GM21825 (cell line): ENCODE results near the gene TNFRSF25.

Source experiments
- ATAC-seq: cut with Tn5 transposase; IDR thresholded peaks from one replicate; pipeline ENCODE4 v1.9.1; 2021; ENCODE audit warnings: mild to moderate bottlenecking, moderate library complexity; ENCODE audit not compliant: unreplicated experiment

Gene TNFRSF25

GRCh38 chr1:6488602-6489382 lies 22.8 kb upstream of the TNFRSF25 start:
- no peak for ATAC-seq

GRCh38 chr1:6487804-6488484 lies 22.0 kb upstream of the TNFRSF25 start:
- ATAC-seq, result no peak

GRCh38 chr1:6486433-6487011 lies 20.5 kb upstream of the TNFRSF25 start:
- peak; percentile 42 for ATAC-seq

DNA sequence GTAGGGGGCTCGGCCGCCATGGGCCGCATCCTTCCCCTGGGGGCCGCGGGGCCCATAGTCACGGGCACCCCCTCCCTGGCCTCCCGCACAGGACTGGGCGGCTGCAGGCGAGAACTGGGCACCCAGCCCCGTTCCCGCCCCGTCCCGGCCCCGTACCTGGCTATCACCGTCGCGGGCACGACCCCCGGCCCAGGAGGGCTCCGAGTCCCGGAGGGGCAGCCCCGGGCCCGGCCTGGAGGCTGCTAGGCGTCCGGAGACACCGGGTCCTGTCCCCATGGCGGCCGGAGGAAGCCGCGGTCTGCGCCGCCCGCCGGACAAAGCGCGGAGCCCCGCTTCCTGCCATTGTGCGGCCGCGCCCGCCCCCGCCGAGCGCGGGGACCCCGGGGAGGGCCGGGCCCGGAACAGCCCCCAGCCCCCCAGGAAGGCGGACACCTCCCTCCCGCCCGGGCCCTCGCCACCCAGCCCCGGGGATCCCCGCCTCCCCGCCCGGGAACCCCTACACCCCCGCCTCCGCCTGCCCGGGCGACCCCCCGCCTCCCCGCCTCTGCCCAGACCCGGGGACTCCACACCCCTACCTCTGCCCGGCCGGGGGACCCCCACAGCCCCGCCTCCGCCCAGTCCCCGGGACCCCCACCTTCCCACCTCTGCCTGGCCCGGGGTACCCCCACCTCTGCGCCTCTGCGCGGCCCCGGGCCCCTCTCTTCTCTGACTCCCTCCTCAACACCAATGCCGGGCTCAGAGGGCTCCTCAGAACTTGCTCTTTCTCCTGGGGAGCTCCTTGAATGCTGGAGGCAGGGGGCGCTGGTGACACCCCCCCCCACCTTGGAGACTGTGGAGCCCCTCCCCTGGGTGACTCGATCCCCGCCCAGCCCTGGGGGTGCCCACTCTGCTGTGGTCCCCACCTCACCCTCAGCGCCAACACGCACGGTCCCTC lies 19.5 kb upstream of the TNFRSF25 start:
- ATAC-seq, result no peak

DNA sequence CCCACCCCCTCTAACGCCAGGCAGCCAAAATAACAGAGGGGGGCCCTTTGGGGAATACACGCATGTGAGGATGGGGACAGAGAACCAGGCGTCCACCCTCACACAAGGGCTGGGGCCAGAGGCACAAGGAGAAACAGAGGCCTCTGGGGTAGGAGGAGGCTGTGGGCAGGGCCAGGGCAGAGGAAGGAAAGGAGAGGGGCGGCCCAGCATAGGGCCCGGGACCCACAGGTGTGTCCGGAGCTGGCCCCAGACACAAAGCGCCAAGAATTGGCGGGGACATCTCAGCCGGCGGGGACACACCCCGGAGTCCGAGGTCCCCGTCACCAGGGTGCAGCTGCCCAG lies 18.8 kb upstream of the TNFRSF25 start:
- no peak for ATAC-seq

DNA sequence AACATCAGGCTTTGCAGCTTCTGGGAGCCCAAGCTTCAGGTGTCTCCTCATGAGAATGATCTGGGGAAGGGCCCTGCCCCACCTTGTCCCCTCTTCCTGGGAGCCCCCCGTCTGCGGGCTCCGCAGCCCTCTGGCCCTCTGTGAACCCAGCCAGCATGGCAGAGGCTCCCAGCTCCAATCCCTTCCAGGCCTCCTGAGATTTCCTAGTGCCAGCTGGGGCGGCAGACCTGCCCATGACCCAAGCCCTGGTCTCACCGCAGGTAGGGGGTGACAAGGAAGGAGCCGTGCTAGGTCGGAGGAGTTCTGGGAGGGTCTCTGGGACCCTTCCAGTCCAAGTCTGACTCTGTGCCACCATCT lies 17.8 kb upstream of the TNFRSF25 start:
- ATAC-seq, result no peak

GRCh38 chr1:6483017-6483760 lies 17.2 kb upstream of the TNFRSF25 start:
- no peak for ATAC-seq

DNA sequence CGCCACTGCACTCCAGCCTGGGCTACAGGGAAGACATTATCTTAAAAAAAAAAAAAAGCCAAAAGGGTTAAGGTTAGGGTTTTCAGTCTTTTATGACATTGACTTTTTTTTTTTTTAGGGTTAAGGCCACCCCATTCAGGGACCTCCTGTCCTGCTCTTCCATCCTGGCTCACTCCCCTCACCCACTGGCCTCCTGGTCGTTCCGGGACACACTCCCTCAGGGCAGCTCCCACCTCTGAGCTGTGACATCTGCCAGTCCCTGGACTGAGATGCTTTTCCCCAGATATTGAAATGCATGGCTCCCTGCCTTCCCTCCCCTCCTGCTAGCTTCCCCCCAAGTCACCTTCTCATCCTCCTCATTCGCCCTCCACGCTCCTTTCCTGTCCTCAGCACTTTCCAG lies 15.8 kb upstream of the TNFRSF25 start:
- ATAC-seq, result no peak

GRCh38 chr1:6477039-6477820 lies 11.3 kb upstream of the TNFRSF25 start:
- no peak for ATAC-seq

- no peak for ATAC-seq
These were observed 10.5 kb upstream of the TNFRSF25 start for GRCh38 chr1:6476483-6476882.

DNA sequence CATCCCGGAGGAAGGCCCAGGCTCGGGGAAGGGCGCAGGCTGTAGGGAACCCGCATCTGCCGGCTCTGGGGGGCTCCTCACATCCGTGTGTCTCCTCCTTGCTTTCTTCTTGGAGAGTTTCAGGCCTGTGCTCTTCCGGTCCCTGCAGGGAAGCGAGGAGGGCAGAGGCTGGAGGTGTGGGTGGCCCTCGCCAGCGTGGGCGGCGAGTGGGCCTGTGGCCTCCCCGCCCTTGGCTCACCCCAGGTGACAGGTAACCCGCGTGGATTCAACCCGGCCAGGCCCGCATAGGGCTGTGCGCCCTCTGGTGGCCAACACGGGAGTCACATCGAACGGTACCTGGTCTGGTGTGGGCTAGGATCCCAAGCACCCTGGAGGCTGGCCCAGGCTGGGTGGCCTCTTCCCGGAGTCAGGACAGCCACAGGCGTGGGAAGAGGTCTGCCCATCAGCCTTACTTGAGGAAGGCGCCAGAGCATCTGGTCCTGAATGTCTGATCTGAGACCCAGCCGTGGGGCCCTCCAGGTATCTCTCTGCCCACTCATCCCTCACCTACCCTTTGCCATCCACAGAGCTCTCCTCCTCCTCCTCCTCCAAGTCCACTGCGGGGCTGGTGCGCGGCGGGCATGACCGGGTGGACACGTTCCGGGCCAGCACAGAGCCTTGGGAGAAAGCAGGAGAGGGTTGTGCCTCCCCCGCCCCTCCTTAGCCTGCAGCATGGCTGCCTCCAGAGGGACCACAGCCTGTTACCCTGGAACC lies 9.6 kb upstream of the TNFRSF25 start:
- ATAC-seq, result no peak

- no peak for ATAC-seq
These were observed 8.9 kb upstream of the TNFRSF25 start for GRCh38 chr1:6474815-6475282.

- ATAC-seq, result no peak
These were observed 8.2 kb upstream of the TNFRSF25 start for GRCh38 chr1:6473974-6474814.

DNA sequence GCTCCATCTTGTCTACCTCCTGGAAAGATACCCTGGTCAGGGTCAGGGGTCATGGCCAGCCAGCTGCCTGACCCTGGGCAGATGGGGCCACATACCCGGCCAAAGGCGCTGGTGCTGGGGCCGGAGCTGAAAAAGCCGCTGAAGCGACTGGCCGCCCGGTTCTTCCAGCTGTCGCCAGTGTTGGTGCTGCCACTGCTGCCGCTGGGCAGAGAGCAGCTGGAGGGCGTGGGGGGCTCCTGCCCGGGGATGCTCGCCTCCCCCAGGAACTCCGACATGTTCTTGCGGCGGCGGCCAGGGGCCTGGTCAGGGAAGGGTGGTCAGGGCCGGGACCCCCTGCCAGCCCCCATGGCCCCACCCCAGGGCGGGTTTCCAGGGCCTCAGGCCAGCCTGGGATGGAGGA lies 7.2 kb upstream of the TNFRSF25 start:
- ATAC-seq, result no peak

- ATAC-seq, result no peak
These were observed 6.4 kb upstream of the TNFRSF25 start for GRCh38 chr1:6472391-6472790.

DNA sequence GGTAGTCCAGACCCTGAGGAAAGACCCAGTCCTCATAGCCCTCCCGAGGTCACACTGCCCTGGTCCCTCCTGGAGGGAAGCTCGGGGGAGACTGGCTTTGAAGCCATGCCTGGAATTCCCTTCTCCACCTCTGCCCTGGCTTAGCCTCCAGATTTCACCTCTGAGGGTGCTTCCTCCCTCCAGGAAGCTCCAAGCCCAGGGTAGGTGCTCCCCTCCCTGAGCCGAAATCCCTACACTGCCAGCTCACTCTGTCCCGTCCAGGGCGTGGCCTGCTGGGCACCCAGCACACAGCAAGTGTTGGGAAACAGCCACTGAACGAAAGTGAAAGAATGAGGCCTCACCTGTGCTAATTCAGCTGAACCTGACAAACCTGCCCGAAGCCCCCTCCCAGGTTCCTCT lies 6.0 kb upstream of the TNFRSF25 start:
- no peak for ATAC-seq

DNA sequence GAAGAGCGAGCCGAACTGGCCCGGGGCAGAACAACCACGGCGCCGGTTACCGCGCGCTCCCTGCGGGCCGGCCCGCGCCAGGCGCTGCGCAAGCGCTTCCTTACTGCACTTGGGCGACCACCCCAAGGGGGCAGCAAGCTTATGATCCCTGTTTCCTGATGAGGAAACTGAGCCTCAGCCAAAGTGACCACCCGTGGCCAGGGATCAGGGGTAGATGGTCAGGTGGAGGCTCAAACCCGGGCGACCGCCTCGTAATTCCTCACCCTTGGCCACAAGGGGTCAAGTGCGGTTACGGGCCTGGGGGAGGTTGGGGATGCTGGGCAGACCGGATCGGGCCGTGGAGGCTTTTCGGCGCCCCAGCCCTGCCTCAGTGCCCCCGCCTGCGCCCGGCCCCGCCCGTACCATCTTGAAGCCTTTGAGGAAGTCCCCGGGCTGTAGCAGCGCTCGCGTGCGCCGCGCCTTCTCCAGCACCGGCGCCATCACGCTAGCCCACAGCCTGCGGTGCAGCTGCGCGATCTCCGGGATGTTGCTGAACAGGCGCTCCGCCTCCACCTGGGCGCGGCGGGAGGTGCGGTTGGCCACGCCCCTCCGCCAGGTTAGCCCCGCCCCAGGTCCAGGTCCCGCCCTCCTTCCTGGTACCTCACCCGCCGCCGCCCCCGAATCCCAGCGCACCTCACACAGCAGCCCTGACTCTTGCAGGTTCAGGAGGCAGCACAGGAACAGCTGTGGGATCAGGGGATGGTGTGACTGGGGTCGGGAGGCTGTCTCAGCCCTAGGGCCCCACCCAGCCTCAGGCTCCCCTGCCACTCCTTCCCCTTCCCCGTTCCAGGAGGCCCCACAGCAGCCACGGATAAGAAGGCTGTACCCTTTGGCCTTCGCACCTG lies 5.4 kb upstream of the TNFRSF25 start:
- no peak for ATAC-seq
